Activated naive CD8-positive, alpha-beta T cell treated with anti-CD3 and anti-CD28 coated beads for 36 hours (primary cell): ENCODE data around the gene MPPED2. TPM values are rescaled to one million over a fixed set of nuclear protein-coding genes. Genes with fewer than 3 reads are reported as not detected.
"Not testable (repeated sequence)": the region's sequence is repeated elsewhere in the genome, so short reads cannot be mapped to it uniquely, and the experiment has no call there.

Experiments used
- DNase-seq: peaks from one replicate; pipeline ENCODE4 v3.0.0; 2021
- H3K27ac Mint-ChIP-seq: one replicate; pipeline ENCODE4 v1.8.0; 2022; ENCODE audit warnings: mild to moderate bottlenecking, moderate library complexity, mixed read lengths
- H3K27me3 Mint-ChIP-seq: one replicate; pipeline ENCODE4 v1.8.0; 2022; ENCODE audit warnings: mild to moderate bottlenecking, mixed read lengths
- H3K36me3 Mint-ChIP-seq: one replicate; pipeline ENCODE4 v1.8.0; 2021; ENCODE audit warnings: mild to moderate bottlenecking, mixed read lengths
- H3K4me1 Mint-ChIP-seq: one replicate; pipeline ENCODE4 v1.8.0; 2021; ENCODE audit warnings: mixed read lengths
- H3K4me3 Mint-ChIP-seq: one replicate; pipeline ENCODE4 v1.8.0; 2022; ENCODE audit warnings: mild to moderate bottlenecking, moderate library complexity, mixed read lengths
- H3K9me3 Mint-ChIP-seq: one replicate; pipeline ENCODE4 v1.8.0; 2022; ENCODE audit warnings: mixed read lengths
- total RNA-seq, 2 experiments: library from RNA; stranded (reverse); gene quantifications; one replicate each; pipeline ENCODE4 v1.2.3, GENCODE V29; 2021

Gene MPPED2
- total RNA-seq, 2 experiments from 2014 or later = 0.19 to 0.62 TPM

DNA sequence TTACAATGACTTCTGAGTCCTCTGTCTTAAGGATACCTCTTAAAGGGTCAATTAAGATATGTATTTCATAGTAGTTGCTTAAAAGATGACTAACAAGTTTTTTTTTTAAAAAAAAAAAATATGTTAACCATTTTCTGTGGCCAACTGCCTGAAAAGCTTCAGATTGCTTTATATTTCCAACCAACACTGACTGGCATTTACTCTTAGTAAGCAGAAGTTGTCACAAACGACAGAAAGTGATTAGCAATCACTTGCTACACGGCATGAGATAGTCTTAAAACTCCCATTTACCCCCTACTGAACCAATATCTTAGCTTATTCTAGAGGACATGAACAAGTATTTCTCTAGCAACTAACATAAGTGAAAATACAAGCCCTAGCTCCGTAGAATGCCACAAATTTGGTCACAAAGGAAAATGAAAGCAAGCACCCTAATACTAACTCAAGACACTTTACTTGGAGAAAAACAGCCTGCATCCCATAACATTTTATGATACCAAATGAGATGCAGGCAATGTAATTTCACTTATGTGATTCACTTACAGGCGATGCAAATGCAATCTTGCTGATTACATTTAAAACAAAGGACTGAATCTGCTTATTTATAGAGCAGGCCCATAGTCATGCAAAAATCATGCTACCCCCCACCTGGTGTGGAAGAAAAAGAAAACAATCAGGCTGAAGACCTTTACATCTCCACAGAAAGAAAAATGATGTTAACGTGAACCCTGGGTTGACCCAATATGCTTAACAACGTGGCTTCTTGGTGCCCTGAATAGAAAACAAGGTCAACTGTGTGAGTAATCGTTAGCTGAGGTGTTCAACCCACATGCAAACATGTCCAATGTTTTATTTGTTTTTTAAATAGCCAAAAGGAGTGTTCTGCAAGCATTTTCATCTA lies 25.7 kb downstream of the MPPED2 start:
- Mint-ChIP-seq H3K27me3 (peaks cover 4% of the 10 kb centered on the region), H3K27ac (no peak overlapping the region), H3K36me3 (no peaks in the 10 kb centered on the region), H3K4me3 (no peak overlapping the region), H3K4me1 (peaks cover 7% of the 10 kb centered on the region), H3K9me3 (no peaks in the 10 kb centered on the region)
- no peak for DNase-seq

- DNase-seq = no peak
- Mint-ChIP-seq H3K4me3 (no peak overlapping the region), H3K27me3 (peaks cover 4% of the 10 kb centered on the region), H3K36me3 (no peaks in the 10 kb centered on the region), H3K9me3 (no peaks in the 10 kb centered on the region), H3K4me1 (peaks cover 7% of the 10 kb centered on the region), H3K27ac (no peak overlapping the region)
Observed at GRCh38 chr11:30559004-30559403, 27.1 kb downstream of the MPPED2 start.

DNA sequence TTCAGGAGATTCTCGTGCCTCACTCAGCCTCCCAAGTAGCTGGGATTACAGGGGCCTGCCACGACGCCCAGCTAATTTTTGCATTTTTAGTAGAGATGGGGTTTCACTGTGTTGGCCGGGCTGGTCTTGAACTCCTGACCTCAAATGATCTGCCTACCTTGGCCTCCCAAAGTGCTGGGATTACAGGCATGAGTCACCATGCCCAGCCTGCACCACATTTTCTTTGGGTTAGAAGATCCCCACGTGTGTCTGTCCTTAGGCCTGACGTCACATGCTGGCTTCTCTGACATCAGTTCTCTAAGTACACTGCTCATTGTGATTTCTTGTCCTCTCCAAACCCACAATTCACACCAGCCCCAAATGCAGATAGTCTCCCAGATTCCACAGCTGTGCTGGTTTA lies 31.6 kb downstream of the MPPED2 start:
- not testable (repeated sequence) for H3K9me3 Mint-ChIP-seq, H3K36me3 Mint-ChIP-seq, H3K27me3 Mint-ChIP-seq, H3K4me3 Mint-ChIP-seq, DNase-seq, H3K4me1 Mint-ChIP-seq, H3K27ac Mint-ChIP-seq

- peaks cover 2% of the 10 kb centered on the region for H3K27me3 Mint-ChIP-seq
- DNase-seq = no peak
- no peak overlapping the region for H3K4me3 Mint-ChIP-seq
- no peaks in the 10 kb centered on the region for H3K9me3 Mint-ChIP-seq
- no peak overlapping the region for H3K27ac Mint-ChIP-seq
- no peaks in the 10 kb centered on the region for H3K36me3 Mint-ChIP-seq
- no peaks in the 10 kb centered on the region for H3K4me1 Mint-ChIP-seq
Observed at GRCh38 chr11:30553521-30554110, 32.5 kb downstream of the MPPED2 start.

GRCh38 chr11:30552839-30553238 lies 33.3 kb downstream of the MPPED2 start:
- H3K27ac Mint-ChIP-seq = no peak overlapping the region
- no peak overlapping the region for H3K4me3 Mint-ChIP-seq
- no peaks in the 10 kb centered on the region for H3K36me3 Mint-ChIP-seq
- H3K9me3 Mint-ChIP-seq = no peaks in the 10 kb centered on the region
- no peak for DNase-seq
- H3K4me1 Mint-ChIP-seq = no peaks in the 10 kb centered on the region
- H3K27me3 Mint-ChIP-seq = no peaks in the 10 kb centered on the region

- DNase-seq = no peak
- Mint-ChIP-seq H3K4me3 (no peak overlapping the region), H3K9me3 (no peaks in the 10 kb centered on the region), H3K27me3 (peaks cover 4% of the 10 kb centered on the region), H3K4me1 (no peaks in the 10 kb centered on the region), H3K36me3 (no peaks in the 10 kb centered on the region), H3K27ac (no peak overlapping the region)
Observed at GRCh38 chr11:30550022-30550542, 36.1 kb downstream of the MPPED2 start.

DNA sequence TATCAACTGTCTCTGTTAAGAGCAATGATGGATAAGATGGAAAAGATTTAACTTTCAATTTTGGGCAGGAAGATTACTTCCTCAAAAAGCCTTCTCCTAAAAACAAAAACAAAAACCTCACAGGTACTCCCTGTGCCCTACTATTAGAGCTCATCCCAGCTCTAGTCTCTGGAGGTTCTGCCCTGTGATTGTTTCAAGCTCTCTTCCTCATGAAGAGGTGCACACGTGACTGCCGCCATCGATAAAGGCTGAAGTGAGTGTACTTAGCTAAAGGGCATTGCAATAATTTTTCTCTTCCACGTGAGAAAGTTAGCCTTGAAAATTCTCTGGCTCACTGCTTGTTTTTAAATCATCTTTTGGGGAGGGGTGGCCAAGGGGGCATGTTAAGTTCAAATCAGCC lies 36.6 kb downstream of the MPPED2 start:
- Mint-ChIP-seq H3K36me3 (no peaks in the 10 kb centered on the region), H3K27me3 (peaks cover 4% of the 10 kb centered on the region), H3K27ac (no peak overlapping the region), H3K9me3 (no peaks in the 10 kb centered on the region), H3K4me1 (no peaks in the 10 kb centered on the region), H3K4me3 (no peak overlapping the region)
- DNase-seq = no peak

GRCh38 chr11:30546334-30546733 lies 39.8 kb downstream of the MPPED2 start:
- H3K27me3 Mint-ChIP-seq = peaks cover 4% of the 10 kb centered on the region
- DNase-seq = no peak
- H3K4me1 Mint-ChIP-seq = no peaks in the 10 kb centered on the region
- H3K36me3 Mint-ChIP-seq = no peaks in the 10 kb centered on the region
- no peak overlapping the region for H3K4me3 Mint-ChIP-seq
- no peaks in the 10 kb centered on the region for H3K9me3 Mint-ChIP-seq
- no peak overlapping the region for H3K27ac Mint-ChIP-seq

- no peaks in the 10 kb centered on the region for H3K9me3 Mint-ChIP-seq
- peaks cover 4% of the 10 kb centered on the region for H3K27me3 Mint-ChIP-seq
- DNase-seq = no peak
- H3K27ac Mint-ChIP-seq = no peak overlapping the region
- H3K36me3 Mint-ChIP-seq = no peaks in the 10 kb centered on the region
- H3K4me1 Mint-ChIP-seq = no peaks in the 10 kb centered on the region
- no peak overlapping the region for H3K4me3 Mint-ChIP-seq
Observed at GRCh38 chr11:30545507-30545906, 40.6 kb downstream of the MPPED2 start.

- Mint-ChIP-seq H3K36me3 (no peaks in the 10 kb centered on the region), H3K9me3 (no peaks in the 10 kb centered on the region), H3K27ac (no peak overlapping the region), H3K4me1 (no peaks in the 10 kb centered on the region), H3K4me3 (no peak overlapping the region), H3K27me3 (peaks cover 4% of the 10 kb centered on the region)
- DNase-seq = no peak
Observed at GRCh38 chr11:30543066-30543465, 43.1 kb downstream of the MPPED2 start.

GRCh38 chr11:30540781-30541180 lies 45.4 kb downstream of the MPPED2 start:
- Mint-ChIP-seq H3K27ac (no peak overlapping the region), H3K4me1 (no peaks in the 10 kb centered on the region), H3K27me3 (no peaks in the 10 kb centered on the region), H3K9me3 (no peaks in the 10 kb centered on the region), H3K36me3 (no peaks in the 10 kb centered on the region), H3K4me3 (no peak overlapping the region)
- DNase-seq = no peak

- DNase-seq = no peak
- no peaks in the 10 kb centered on the region for H3K9me3 Mint-ChIP-seq
- no peak overlapping the region for H3K4me3 Mint-ChIP-seq
- no peak overlapping the region for H3K27ac Mint-ChIP-seq
- H3K27me3 Mint-ChIP-seq = no peaks in the 10 kb centered on the region
- H3K36me3 Mint-ChIP-seq = no peaks in the 10 kb centered on the region
- no peaks in the 10 kb centered on the region for H3K4me1 Mint-ChIP-seq
Observed at GRCh38 chr11:30538251-30538650, 47.9 kb downstream of the MPPED2 start.

GRCh38 chr11:30535818-30536217 lies 50.3 kb downstream of the MPPED2 start:
- no peak overlapping the region for H3K4me3 Mint-ChIP-seq
- H3K9me3 Mint-ChIP-seq = no peaks in the 10 kb centered on the region
- DNase-seq = no peak
- no peaks in the 10 kb centered on the region for H3K27me3 Mint-ChIP-seq
- no peaks in the 10 kb centered on the region for H3K36me3 Mint-ChIP-seq
- no peak overlapping the region for H3K27ac Mint-ChIP-seq
- H3K4me1 Mint-ChIP-seq = no peaks in the 10 kb centered on the region

GRCh38 chr11:30533445-30533947 lies 52.7 kb downstream of the MPPED2 start:
- Mint-ChIP-seq H3K9me3 (no peaks in the 10 kb centered on the region), H3K4me3 (no peak overlapping the region), H3K27ac (no peak overlapping the region), H3K27me3 (no peaks in the 10 kb centered on the region), H3K4me1 (no peaks in the 10 kb centered on the region), H3K36me3 (no peaks in the 10 kb centered on the region)
- DNase-seq = no peak

- H3K9me3 Mint-ChIP-seq = no peaks in the 10 kb centered on the region
- no peak overlapping the region for H3K4me3 Mint-ChIP-seq
- no peak for DNase-seq
- no peak overlapping the region for H3K27ac Mint-ChIP-seq
- no peaks in the 10 kb centered on the region for H3K36me3 Mint-ChIP-seq
- peaks cover 4% of the 10 kb centered on the region for H3K27me3 Mint-ChIP-seq
- H3K4me1 Mint-ChIP-seq = peaks cover 3% of the 10 kb centered on the region
Observed at GRCh38 chr11:30527566-30527965, 58.6 kb downstream of the MPPED2 start.
